ENCODE results near the gene TSPYL4.

Gene TSPYL4

DNA sequence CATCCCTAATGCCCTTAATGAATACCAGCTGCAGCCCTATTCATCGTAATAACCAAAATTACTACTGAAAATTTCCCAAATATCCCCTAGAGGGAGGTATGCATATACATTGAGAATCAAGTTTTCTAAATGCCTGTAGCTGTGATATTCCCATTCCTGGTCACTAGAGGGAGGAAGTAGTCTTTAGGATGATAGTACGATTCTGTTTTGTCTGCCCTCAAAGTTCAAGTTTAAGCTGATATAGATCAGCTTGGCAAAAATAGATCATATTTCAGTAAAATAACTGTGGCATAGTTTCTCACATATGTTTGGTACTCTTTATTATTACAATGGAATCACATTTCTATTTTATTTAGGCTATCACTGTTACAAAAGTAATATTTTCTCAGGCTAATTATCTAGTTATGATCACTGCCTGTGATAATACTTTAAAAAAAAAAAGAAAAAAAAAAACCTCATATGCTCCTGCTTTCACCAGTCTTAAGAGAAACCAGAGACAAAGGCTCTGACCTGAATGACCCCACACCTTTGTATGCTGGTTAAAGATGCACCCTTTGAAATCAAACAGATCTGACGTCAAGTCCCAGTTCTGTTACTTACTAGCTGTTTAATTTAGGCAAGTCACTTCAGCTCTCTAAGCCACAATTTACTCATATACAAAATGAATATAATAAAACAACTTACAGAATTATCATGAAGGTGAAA, 14.9 kb upstream of the TSPYL4 start:
- peak; percentile 64 for DNase-seq

DNA sequence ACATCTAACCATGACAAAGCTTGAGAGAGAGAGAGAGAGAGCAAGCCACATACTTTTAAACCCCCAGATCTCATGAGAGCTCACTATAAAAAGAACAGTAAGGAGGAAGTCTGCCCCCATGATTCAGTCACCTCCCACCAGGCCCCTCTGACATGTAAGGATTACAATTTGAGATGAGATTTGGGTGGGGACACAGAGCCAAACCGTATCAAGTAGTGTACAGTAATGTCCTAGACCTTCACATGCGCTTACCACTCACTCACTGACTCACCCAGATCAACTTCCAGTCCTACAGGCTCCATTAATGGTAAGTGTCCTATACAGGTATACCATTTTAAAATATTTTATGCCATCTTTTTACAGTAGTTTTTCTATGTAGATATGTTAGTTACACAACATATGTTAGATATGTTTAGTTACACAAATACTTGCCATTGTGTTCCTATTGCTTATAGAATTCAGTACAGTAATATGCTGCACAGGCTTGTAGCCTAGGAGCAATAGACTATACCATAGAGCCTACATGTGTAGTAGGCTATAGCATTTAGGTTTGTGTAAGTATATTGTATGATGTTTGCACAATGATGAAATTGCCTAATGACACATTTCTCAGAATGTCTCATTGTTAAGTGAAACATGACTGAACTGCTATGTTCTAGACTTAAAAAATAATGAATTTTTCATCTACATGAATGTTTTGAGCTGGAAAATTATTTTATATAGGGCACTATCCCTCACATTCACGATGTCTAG, 14.1 kb upstream of the TSPYL4 start:
- no peak for DNase-seq

DNA sequence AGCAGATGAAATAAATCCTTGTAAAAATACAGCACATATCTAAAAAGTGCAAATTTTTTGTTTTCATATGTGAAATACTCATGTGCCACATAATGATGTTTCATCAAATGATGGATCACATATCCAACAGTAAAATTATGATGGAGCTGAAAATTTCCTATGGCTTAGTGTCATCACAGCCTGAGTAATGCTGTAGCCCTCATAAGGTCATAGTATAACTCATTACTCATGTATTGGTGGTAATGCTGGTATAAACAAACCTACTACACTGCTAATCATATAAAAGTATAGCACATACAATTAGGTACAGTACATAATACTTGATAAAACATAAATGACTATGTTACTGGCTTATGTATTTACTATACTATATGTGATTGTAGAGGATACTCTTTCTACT, 12.9 kb upstream of the TSPYL4 start:
- DNase-seq, result no peak

DNA sequence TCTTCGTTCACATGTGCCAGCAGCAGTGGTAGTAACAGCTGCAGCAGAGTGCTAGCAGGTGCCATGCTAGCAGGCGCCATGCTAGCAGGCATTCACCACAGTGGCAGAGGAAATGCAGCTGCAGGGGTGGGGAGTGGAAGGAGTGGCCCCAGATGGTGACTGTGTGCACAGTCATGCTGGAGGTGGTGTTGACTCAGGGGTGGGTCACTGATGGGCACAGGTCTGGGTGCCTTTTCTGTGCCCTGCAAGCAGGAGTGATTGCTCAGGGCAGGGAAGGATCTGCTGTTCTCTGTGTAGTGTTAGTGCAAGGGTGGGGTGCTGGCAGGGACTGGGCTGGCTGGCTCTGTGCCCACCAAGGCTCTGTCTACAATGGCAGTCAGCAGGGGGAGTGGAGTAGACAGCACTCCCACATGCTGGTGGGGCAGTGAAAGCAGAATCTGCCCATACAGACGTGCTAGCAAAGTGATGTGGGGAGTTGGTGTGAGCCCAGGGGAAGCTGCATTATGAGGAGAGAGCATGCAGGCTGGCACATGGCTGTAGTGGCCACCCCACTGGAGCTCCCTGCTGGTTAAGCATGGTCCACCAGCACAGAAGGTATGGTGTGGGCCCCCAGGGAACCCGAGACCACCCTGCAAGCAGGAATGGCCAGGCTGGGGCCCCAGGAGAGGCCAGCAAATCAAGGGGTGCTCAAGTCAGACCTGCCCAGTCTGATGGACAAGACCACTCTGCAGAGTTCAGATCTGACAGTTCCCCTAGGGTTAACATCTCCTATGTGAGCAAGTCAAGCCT, 11.4 kb upstream of the TSPYL4 start:
- peak; percentile 24 for DNase-seq

DNA sequence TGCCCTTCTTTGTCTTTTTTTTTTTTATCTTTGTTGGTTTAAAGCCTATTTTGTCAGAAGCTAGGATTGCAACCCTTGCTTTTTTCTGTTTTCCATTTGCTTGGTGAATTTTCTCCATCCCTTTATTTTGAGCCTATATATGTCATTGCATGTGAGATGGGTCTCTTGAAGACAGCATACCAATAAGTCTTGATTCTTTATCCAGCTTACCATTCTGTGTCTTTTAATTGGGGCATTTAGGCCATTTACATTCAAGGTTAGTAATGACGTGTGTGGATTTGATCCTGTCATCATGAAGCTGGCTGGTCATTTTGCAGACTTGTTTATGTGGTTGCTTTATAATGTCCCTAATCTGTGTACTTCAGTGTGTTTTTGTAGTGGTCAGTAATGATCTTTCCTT, 9.5 kb upstream of the TSPYL4 start:
- DNase-seq, result no peak

DNA sequence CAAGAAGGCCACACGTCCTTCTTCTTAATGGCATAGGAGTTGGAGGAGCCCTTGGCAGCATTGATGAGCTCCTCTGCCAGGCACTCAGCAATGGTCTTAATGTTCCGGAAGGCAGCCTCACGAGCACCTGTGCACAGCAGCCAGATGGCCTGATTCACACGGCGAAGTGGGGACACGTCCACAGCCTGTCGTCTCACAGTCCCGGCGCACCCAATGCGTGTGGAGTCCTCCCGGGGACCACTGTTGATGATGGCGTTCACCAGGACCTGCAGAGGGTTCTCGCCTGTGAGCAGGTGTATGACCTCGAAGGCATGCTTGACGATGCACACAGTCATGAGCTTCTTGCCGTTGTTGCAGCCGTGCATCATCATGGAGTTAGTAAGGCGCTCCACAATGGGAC, 4.6 kb upstream of the TSPYL4 start:
- no peak for DNase-seq

DNA sequence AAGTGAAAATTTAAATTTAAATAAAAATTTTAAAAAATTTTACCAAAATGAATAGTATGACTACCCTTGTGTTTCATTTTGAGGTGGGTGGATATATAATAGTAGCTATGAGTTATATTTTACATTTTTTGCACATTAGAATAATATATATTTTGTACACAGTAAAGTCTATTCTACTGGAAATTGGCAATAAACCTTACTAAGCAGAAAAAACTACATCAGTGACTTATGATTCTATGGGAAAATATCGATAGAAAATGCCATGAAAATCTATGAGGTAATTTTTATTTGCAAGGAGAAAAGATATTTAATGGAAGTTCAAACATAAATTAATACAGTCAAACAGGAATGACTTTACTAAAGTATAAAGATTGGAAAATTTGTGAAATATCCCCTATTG, 2.8 kb upstream of the TSPYL4 start:
- DNase-seq, result no peak

DNA sequence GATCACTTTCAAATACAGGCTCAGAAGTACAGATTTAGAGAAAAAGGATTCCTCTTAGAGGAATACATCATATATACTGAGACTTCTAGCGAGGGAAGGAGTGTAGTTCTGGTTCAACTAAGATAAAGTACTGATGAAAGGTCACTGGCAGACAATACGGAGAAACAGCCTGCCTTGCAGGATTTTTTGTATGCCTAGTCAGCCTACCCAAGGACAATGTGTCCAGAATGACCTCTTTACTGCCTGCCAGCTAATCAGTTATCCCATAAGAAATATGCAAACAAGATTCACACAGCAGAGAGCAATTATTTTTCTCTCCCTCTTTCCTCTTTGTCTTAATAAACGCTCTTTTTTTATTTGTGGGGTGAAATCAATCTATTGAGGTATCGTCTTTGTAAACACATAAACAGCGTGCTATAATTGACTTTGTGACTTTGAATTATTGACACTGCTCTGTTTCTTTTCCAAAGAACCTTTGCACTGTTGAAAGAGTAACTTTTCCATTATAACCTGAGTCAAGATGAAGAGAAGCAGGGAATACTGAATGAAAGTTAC, 1.4 kb upstream of the TSPYL4 start:
- no peak for DNase-seq

DNA sequence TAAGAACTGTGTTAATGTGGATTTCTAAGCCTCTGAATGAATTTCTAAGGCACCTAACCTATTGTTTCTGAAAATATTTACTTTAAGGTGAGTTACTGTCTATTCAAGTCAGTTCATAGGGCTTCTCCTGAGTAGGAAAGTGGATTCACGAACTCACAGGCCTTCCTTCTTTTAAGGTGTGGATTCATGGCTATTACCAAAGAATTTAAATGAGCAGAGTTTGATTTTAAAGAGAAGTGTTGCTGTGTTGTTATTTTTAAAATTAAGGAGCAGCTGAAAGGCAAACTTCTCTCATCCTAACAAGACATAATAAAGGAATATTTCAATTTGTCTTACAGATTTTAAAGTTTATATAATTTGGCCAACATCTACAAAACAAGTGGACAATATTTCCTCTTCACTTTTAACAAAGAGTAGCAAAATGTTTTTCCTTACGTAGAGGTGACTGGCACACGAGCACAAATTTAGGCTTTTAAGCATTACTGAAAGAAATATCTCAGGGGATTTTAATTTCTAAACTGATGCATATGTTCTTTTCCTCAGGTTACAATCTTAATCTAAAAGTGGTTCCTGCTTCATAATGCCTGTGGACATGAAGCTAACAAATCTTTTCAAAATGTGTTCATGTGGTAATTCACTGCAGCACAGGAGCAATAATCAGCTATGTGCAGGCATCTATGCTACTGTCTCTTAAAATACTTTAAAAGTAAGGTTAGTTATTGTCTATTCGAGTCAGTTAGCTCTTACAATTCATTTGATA, 602 bp upstream of the TSPYL4 start:
- no peak for DNase-seq

DNA sequence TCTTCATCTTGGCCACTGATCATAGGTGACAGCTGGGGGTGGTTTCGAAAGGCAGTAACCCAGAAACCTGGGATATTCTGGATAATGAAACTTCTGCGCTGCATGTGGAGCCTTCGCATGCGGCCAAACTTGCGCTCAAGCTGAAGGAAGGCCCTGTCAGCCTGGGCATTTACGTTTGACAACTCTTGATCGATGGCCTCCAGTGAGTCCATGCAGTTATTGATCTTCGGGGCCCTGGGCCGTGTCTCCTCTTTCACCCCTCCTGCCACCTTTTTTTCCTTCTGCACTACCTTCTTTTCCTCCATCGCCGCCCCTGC, 729 bp downstream of the TSPYL4 start:
- DNase-seq, result no peak

DNA sequence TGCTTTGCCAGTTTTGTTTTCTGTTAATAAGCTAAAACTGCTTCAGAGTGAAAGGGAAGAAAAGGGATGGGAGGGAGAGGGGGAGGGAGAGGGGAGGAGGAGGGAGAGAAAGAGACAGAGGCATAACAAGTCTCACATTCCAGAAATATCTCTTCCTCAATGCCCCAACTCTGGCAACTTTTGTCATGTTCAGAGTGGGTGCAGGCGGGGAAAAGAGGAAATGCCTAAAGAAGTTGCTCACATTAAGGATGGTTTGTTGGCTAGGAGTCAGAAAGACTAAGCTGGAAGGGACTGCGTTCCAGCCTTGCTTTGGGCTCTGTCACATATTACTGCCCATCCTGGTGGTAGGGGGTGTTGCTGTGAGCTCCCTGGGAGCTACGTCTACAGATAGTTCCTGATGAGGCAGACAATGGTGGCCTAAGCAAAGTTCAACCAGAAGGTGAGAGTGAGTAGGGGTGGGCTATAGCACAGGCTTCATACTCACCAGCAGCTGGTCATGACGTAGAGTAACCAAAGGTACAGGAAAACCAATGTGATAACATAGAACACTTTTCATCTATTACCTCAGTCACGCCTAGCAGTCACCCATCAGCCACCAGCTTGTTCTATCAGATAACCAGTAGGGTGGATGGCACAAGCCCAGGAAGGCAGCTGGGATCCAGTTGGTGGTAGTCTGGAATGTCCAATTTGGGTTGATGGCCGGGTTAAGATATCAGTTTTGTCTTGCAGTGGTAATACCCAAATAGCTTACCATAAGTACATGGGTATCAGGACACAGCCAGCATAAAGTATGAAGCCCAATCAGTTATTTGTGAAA, 2.1 kb downstream of the TSPYL4 start:
- no peak for DNase-seq

DNA sequence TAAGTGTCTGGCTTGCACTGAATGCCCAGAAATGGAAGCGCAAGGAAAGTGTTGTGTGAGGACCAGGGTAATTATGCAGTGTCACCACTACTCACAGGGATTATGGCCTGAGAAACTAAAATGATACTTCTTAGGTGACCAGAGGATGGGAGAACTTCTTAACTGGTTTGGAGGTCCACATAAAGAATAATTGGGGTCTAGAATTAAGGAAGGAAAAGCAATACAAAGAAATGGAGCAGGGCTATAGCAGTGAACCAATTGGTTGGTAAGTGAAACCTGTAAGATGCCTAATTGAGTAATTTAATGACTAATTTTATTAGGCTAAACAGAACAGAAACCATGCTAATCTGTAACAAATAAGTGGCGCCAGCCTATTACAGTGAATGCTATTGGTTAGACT, 5.3 kb downstream of the TSPYL4 start:
- DNase-seq, result no peak

DNA sequence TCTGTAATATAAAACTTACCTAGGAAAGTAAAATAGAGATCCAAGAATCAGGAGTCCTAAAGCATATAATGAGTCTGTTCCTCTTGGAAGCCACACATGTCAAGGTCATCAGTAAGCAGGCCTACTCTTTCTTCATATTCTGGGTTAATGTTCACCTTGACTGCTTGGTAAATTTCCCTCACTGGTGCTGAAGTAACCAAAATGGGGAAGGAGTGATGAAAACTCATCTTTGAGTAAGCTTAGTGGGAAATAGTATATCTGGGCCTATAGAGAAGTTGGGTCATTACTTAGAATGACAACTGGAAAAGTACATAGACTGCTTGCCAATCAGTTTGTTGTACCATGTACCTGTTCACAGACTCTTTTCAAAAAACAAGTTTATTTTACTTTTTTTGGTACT, 6.6 kb downstream of the TSPYL4 start:
- DNase-seq, result no peak

DNA sequence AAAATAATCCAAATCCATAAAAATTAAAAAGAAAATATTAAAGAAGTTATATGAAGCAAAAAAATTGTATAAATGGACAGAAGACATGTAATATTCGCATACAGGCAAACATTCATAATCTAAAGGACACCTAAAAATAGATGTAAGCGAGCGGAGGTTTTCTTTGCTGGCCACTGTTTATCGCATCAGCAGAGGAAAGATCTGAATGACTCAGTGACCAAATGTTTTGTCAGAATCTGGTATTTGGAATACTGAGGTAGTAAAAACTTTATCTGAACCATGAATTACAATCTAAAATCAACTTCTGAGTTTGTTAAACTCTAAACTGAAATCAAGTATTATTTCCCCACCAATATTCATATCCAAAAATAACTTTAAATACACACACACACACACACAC, 7.8 kb downstream of the TSPYL4 start:
- no peak for DNase-seq

DNA sequence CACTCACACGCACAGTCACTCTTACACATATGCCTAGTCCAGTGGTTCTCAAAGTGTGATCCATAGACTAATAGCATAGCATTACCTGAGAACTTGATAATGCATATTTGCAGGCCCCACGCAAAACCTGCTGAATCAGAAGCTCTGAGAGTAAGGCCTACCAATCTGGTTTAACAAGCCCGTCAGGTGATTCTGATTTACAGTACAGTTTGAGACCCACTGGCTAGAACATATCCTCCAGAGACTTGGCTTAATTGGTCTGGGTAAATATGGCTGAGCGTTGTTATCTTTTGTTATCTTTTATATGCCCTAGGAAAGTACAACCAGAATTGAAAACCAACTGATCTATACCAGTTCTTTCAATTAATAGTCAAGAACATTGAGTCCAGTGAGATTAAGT, 9.6 kb downstream of the TSPYL4 start:
- DNase-seq, result no peak

DNA sequence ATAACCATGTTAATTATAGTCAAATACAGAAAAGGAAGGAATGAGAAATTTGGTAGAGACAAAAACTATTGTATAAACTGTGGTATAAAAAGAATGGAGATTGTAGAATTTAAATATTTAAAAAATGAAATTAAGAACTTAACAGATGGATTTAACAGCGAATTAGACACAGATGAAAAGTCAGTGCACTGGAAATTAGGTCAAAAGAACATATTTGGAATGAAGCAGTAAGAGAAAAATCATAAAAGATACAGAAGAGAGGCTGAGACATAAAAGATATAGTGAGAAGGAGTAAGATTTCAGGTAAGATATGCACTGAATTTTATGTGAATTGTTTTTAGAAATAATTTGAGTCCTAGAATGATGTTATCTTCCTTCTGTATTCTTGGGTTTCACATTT, 14.0 kb downstream of the TSPYL4 start:
- no peak for DNase-seq

DNA sequence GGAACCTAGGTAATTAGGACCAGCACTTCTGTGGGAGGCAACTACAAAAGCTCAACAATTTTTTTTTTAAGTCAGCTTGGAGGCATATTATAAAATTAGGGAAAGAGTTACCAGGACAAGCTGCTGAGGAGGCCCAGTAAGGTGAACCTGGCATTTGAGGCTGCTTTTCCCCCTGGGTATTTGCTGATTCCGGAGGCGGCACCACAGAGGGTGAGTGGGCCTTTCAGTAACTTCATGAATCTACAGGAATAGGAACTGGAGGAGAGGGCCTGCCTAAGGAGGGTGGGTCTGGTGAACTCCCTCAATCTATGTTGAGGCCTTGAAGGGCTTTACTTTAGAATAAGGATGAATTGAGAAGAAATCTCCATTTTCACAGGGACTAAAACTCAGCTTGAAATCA, 14.6 kb downstream of the TSPYL4 start:
- DNase-seq, result no peak

DNA sequence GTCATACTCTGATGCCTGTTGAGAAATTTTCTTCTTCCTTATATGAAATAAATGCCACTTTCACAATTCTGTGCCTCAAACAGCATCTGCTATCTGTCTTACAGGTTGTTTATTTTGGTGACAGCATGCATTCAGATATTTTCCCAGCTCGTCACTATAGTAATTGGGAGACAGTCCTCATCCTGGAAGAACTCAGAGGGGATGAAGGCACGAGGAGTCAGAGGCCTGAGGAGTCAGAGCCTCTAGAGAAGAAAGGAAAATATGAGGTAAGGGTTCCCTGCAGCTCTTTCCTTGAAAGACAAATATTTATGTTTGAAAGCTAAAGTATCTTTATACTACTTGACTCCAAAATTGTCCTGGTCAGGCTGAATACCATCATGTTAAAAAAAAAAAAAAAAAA, 15.8 kb downstream of the TSPYL4 start:
- DNase-seq, result no peak

DNA sequence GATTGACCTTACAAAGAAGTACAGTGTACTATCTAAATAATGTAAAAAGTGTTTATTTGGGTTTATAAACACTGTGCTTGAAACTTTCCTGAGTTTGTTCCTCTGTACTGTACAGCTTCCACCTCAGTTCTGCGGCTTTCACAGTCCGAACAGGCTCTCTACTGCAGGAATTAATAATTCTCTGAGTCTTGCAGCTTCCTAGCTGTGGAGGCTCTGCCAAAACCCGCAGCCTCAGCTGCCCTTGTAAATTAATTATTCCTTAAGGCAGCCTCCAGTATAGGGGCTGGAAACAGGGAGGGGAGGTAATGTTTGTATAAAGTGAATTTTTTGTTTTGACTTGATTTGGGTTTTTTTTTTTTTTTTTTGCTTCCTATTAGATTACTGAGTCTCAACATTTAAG, 19.2 kb downstream of the TSPYL4 start:
- DNase-seq, result no peak

DNA sequence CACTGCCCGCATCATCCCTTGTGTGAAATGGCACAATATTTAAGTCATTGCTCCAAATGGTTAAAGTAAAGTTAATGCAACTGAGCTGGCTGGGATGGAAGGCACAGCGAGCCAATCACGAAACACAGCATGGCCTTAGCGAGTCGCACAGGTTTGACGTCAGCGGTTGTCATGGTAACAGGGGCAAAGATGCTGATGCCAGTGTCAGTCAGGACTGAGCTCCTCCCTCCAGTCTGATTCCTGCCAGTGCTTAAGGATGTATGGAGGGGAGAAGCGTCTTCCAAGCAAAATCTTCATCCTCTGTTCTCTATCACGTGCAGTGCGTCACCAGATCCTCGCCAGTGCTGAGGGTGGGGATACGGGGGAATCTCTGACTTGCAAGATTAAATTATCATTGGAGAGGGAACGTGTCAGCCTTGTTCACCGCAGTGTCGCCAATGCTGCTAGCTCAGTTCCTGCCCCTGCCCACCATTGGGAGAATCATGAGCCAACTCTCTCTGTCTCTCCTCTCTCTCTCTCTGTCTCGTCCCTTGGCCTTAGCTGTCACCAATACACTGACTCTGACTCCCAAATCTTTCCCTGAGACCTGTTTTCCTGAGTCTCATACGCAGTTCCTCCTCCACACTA, 24.5 kb downstream of the TSPYL4 start:
- DNase-seq, result no peak

DNA sequence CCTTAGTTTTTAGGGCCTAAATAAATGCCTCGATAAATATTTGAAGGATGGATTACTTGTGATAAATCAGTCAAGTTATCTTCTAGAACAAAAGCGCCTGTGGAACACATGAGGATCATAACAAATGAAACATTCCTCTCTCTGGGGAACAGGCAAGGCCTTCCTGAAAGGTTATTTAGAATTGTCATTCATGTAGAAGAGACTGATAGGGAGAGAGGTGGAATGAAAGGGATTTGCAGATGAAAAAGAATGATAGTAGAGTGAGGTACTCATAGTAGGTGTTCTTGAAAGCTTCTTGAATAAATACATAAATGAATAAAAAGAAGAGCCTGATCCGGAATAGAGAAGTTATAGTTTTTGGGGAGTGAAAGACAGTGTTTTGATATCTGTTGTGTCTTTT, 30.5 kb downstream of the TSPYL4 start:
- DNase-seq, result no peak

DNA sequence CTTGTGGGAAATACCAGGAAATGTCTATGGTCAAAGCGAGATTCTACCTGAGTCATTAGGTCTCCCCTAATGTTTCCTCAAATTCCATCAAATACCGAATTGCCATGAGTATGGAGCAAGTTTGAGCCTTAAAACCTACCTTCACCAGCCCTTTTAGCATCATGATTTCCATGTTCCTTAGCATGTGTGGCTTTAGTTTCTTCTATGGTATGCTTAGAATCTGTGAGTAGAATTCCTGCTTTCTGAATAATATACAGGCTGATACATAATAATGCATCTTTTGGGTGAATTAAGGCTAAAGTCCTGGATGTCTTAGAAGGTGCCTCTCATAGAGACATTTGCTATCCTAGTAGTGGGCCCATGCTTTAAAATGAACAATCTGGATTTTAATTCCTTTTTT, 32.0 kb downstream of the TSPYL4 start:
- DNase-seq, result no peak
